ENCODE measurements around the gene DMBX1.

The DMBX1 gene

GRCh38 chr1:46525253-46525983 is 35.8 kb downstream of the DMBX1 start:
- no peak for DNase-seq (ENCODE audit: low read depth in 2 of 2)

- no peak for DNase-seq (ENCODE audit: low read depth in 2 of 2)
These were observed 36.5 kb downstream of the DMBX1 start for GRCh38 chr1:46526013-46526690.

- DNase-seq (ENCODE audit: low read depth in 2 of 2), result no peak
These were observed 37.2 kb downstream of the DMBX1 start for GRCh38 chr1:46526691-46527291.

- DNase-seq (ENCODE audit: low read depth in 2 of 2), result peak; percentile 67 to 73
These were observed 38.0 kb downstream of the DMBX1 start for GRCh38 chr1:46527474-46528296.

GRCh38 chr1:46528297-46528955 is 38.8 kb downstream of the DMBX1 start:
- DNase-seq (ENCODE audit: low read depth in 2 of 2), result no peak

- DNase-seq (ENCODE audit: low read depth in 2 of 2), result no peak
These were observed 39.5 kb downstream of the DMBX1 start for GRCh38 chr1:46529031-46529630.

- no peak for DNase-seq (ENCODE audit: low read depth in 2 of 2)
These were observed 40.7 kb downstream of the DMBX1 start for GRCh38 chr1:46530311-46530710.

- no peak for DNase-seq (ENCODE audit: low read depth in 2 of 2)
These were observed 41.3 kb downstream of the DMBX1 start for GRCh38 chr1:46530791-46531409.

GRCh38 chr1:46532095-46532494 is 42.5 kb downstream of the DMBX1 start:
- no peak for DNase-seq (ENCODE audit: low read depth in 2 of 2)

GRCh38 chr1:46532498-46533178 is 43.0 kb downstream of the DMBX1 start:
- DNase-seq (ENCODE audit: low read depth in 2 of 2), result peak; percentile 55 to 61

- peak; percentile 24 for DNase-seq (ENCODE audit: low read depth in 2 of 2)
These were observed 43.7 kb downstream of the DMBX1 start for GRCh38 chr1:46533179-46533864.

GRCh38 chr1:46535063-46535462 is 45.4 kb downstream of the DMBX1 start:
- no peak for DNase-seq (ENCODE audit: low read depth in 2 of 2)

- DNase-seq (ENCODE audit: low read depth in 2 of 2), result no peak
These were observed 46.9 kb downstream of the DMBX1 start for GRCh38 chr1:46536527-46536926.

GRCh38 chr1:46537651-46538050 is 48.0 kb downstream of the DMBX1 start:
- no peak for DNase-seq (ENCODE audit: low read depth in 2 of 2)

- DNase-seq (ENCODE audit: low read depth in 2 of 2), result no peak
These were observed 48.5 kb downstream of the DMBX1 start for GRCh38 chr1:46538147-46538546.
